Measurements from ENCODE around the gene UBE2J2. TPM values are rescaled to one million over a fixed set of nuclear protein-coding genes. Genes with fewer than 3 reads are reported as not detected.

UBE2J2 gene
- total and polyA plus RNA-seq, 4 donors, result 36.0 to 57.4 (median 47.1) TPM

DNA sequence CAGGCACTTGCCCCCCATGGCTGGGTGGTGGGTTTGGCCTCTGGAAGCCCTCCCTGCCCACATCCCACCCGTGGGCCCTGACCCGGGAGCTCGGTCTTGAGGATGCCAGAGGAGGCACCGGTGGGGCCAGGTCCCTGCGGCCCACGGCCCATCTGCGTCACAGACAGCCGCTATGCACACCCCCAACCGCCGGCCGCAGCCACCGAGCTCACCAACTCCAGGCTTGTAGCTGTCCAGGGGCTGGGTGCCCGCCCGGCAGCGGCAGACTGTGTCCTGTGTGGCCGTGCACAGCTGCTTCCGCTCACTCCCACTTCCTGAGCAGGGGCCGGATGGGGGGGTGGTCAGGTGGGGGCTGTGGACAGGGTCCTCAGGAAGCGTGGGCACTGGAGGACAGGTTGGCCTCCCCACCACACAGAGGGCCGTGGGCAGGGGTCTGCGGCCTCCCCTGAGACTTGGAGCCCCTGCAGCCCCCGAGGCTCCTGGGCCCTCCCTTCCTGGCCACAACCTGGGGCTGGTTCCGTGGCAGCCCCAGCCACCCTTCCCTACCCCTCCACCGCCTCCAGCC, 60.8 kb downstream of the UBE2J2 start:
- Histone ChIP-seq H3K9ac (ENCODE audit: insufficient read depth in 1 of 2, low read length in 2 of 2) (no peak overlapping the region), H3K4me1 (ENCODE audit: control insufficient read depth in 5 of 5, insufficient read depth in 5 of 5, low read length in 5 of 5) (peaks cover 0 to 33% (median 0%) of the 10 kb centered on the region in 5 donors), H3K9me3 (ENCODE audit: control insufficient read depth in 4 of 4, insufficient read depth in 3 of 4, low read length in 3 of 4) (no peaks in the 10 kb centered on the region), H3K4me3 (peak overlapping the region; percentile 52), H3K27me3 (ENCODE audit: control insufficient read depth in 3 of 3, insufficient read depth in 3 of 3, low read length in 2 of 3) (peaks cover 0 to 7% (median 0%) of the 10 kb centered on the region in 3 donors), H3K36me3 (ENCODE audit: control insufficient read depth in 4 of 4, insufficient read depth in 4 of 4, low read length in 4 of 4) (peaks cover 0 to 23% (median 5%) of the 10 kb centered on the region in 4 donors), H3K27ac (ENCODE audit: low read depth in 1 of 2, low read length in 1 of 2) (peak overlapping the region; percentile 51 to 69)
- DNase-seq (peak; percentile 49 to 65 (median 57)), ATAC-seq (ENCODE audit: insufficient read depth, low FRiP score) (no peak)
- TF ChIP-seq, protein P1, sequence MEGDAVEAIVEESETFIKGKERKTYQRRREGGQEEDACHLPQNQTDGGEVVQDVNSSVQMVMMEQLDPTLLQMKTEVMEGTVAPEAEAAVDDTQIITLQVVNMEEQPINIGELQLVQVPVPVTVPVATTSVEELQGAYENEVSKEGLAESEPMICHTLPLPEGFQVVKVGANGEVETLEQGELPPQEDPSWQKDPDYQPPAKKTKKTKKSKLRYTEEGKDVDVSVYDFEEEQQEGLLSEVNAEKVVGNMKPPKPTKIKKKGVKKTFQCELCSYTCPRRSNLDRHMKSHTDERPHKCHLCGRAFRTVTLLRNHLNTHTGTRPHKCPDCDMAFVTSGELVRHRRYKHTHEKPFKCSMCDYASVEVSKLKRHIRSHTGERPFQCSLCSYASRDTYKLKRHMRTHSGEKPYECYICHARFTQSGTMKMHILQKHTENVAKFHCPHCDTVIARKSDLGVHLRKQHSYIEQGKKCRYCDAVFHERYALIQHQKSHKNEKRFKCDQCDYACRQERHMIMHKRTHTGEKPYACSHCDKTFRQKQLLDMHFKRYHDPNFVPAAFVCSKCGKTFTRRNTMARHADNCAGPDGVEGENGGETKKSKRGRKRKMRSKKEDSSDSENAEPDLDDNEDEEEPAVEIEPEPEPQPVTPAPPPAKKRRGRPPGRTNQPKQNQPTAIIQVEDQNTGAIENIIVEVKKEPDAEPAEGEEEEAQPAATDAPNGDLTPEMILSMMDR (IDR thresholded peaks at IDR 0.05; ENCODE audit: control extremely low read depth, extremely low read depth), result no peak
- whole genome bisulfite sequencing, 2 donors, result 18 to 32% methylated on average over 18 to 24 of the region's 24 CpGs

DNA sequence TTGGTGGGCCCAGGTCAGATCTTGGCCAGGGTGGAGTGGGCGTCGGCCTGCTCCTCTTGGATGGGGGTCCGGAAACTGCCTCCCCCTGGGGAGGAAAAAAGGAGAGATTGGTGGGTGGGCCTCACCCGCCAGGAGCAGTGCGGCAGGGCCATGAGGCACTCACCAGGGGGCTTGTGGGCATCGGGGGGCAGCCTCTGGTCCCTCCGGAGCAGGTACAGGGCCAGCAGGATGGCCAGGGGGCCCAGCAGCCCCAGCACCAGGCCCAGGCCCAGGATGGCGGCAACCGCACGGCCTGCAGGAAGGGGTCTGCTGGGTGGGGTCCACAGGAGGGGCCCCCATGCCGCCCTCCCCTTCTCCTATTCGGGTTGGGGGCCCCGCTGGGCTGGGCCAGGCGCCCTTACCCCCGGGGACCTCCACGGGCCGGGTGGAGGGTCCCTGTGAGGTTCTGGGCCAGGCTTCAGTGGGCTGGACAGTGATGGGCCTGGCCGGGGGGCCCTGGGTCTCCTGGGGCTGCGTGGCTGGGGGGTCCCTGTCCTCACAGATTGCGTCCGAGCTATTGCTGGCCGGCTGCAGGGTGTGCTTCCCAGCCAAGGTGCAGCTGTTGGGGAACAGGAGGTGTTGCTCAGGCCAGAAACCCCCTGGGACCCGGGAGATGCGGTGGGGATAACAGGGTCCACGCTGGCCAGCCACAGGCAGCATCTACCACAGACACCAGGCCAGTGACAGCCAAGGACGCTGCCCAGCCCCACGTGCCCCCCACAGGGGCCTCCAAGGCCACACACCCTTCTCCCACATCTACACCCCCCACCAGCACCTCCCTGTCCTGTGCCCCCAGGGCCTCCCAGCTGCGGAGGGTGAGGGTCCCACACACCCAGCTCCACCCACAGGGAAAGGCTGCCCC, 61.9 kb downstream of the UBE2J2 start:
- Histone ChIP-seq H3K27ac (ENCODE audit: low read depth in 1 of 2, low read length in 1 of 2) (no peak overlapping the region), H3K36me3 (ENCODE audit: control insufficient read depth in 4 of 4, insufficient read depth in 4 of 4, low read length in 4 of 4) (peaks cover 0 to 12% (median 1%) of the 10 kb centered on the region in 4 donors), H3K4me3 (peak overlapping the region; percentile 6), H3K9ac (ENCODE audit: insufficient read depth in 1 of 2, low read length in 2 of 2) (no peak overlapping the region), H3K9me3 (ENCODE audit: control insufficient read depth in 4 of 4, insufficient read depth in 3 of 4, low read length in 3 of 4) (no peaks in the 10 kb centered on the region), H3K27me3 (ENCODE audit: control insufficient read depth in 3 of 3, insufficient read depth in 3 of 3, low read length in 2 of 3) (peaks cover 3 to 12% (median 4%) of the 10 kb centered on the region in 3 donors), H3K4me1 (ENCODE audit: control insufficient read depth in 5 of 5, insufficient read depth in 5 of 5, low read length in 5 of 5) (peaks cover 0 to 33% (median 0%) of the 10 kb centered on the region in 5 donors)
- peak in 1 of 3 donors; percentile 6 for DNase-seq
- WGBS, 2 donors, result 89 to 90% methylated on average over 25 to 28 of the region's 28 CpGs
- TF ChIP-seq, protein P1 (IDR thresholded peaks at IDR 0.05; ENCODE audit: control extremely low read depth, extremely low read depth), result no peak
- no peak for ATAC-seq (ENCODE audit: insufficient read depth, low FRiP score)

DNA sequence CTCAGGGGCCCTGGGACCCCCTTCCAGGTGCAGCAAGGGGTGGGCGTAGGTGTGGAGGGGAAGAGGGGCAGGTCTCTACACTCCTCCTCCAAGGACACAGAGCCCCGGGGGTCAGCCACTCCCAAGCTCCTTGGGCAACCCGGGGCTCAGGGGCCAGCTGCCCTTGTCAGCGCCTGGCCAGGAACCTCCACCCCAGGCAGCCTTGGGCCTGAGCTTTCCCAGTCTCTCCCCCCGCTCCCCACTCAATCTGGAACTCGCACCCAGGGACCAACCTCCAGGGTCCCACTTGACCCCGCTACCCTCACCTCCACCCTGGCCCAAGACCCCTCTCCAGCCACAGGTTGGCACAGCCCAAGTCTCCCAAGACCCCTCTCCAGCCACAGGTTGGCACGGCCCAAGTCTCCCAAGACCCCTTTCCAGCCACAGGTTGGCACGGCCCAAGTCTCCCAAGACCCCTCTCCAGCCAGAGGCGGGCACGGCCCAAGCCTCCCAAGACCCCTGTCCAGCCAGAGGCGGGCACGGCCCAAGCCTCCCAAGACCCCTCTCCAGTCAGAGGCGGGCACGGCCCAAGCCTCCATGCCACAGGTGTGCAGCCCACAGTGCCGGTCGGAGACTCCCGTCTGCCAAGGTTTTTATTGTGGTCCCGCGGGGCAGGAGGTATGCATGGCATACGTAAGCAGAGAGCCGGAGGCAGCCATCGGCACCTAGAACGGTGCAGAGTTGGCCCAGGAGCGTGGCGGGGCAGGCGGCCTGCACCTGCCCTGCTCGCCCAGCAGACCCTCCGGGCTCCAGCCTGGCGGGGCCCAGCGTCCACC, 62.7 kb downstream of the UBE2J2 start:
- DNase-seq, result peak in 1 of 3 donors; percentile 1
- TF ChIP-seq, protein P1 (IDR thresholded peaks at IDR 0.05; ENCODE audit: control extremely low read depth, extremely low read depth), result no peak

More for the DNA sequence above, 62.7 kb downstream of the UBE2J2 start:
- Histone ChIP-seq H3K9me3 (ENCODE audit: control insufficient read depth in 4 of 4, insufficient read depth in 3 of 4, low read length in 3 of 4) (no peaks in the 10 kb centered on the region), H3K27me3 (ENCODE audit: control insufficient read depth in 3 of 3, insufficient read depth in 3 of 3, low read length in 2 of 3) (peaks cover 3 to 13% (median 4%) of the 10 kb centered on the region in 3 donors), H3K9ac (ENCODE audit: insufficient read depth in 1 of 2, low read length in 2 of 2) (no peak overlapping the region), H3K4me3 (no peak overlapping the region), H3K27ac (ENCODE audit: low read depth in 1 of 2, low read length in 1 of 2) (no peak overlapping the region), H3K36me3 (ENCODE audit: control insufficient read depth in 4 of 4, insufficient read depth in 4 of 4, low read length in 4 of 4) (peaks cover 0 to 4% (median 1%) of the 10 kb centered on the region in 4 donors), H3K4me1 (ENCODE audit: control insufficient read depth in 5 of 5, insufficient read depth in 5 of 5, low read length in 5 of 5) (peaks cover 0 to 39% (median 0%) of the 10 kb centered on the region in 5 donors)
- 95 to 97% methylated on average over 28 to 31 of the region's 31 CpGs for WGBS, 2 donors
- no peak for ATAC-seq (ENCODE audit: insufficient read depth, low FRiP score)
